HCT116 (cell line): ENCODE data around the gene RUBCN. TPM values are rescaled to one million over a fixed set of nuclear protein-coding genes. Genes with fewer than 3 reads are reported as not detected.
"Not testable (repeated sequence)": the region's sequence is repeated elsewhere in the genome, so short reads cannot be mapped to it uniquely, and the experiment has no call there.

Source experiments
- ATAC-seq: fragments of 200-7000 bp; cut with Tn5 transposase; 2 replicates; pipeline ENCODE4 v1.9.1; 2020; ENCODE audit warnings: mild to moderate bottlenecking, moderate library complexity
- BruUV-seq: library from RNA; stranded (reverse); fragments of 400-500 nt; replicated peaks from 2 replicates; lab custom pipeline; 2021; lab: Mats Ljungman, UMichigan
- CTCF ChIA-PET: fragments of 300-600 bp; sonication (Branson Sonifier 250); formaldehyde crosslinking; loops from one replicate; lab custom pipeline; 2021; ENCODE audit warnings: antibody characterized with exemption; lab: Charles Lee
- POLR2A ChIA-PET: fragments of 300-600, 350-600 bp; sonication (Branson Sonifier 250); formaldehyde crosslinking; loops from one replicate; lab custom pipeline; 2021; ENCODE audit warnings: antibody characterized with exemption; lab: Charles Lee
- RAD21 ChIA-PET, 2 experiments: fragments of 300-600 bp; sonication (Branson Sonifier 250); formaldehyde crosslinking; loops; one replicate each; lab custom pipeline; 2023; ENCODE audit warnings: low total read pairs in 2 of 2; ENCODE audit not compliant: uncharacterized antibody in 2 of 2, unreplicated experiment in 2 of 2, low non-redundant PET in 1 of 2; lab: Charles Lee
- DNase-seq: peaks from one replicate; pipeline ENCODE4 v3.0.0-alpha.2; 2010; ENCODE audit warnings: low read depth, low spot score
- H2AFZ ChIP-seq: fragments of 200-600 bp; shearing (Covaris generic), sonication (generic); 2 replicates; pipeline ENCODE4 v1.6.1; 2017; ENCODE audit warnings: low read depth, mixed run types, mixed read lengths, antibody characterized with exemption, low read length; ENCODE audit not compliant: poor library complexity, severe bottlenecking
- H3K27ac ChIP-seq: 2 replicates; pipeline ENCODE4 v1.5.1; 2012; ENCODE audit warnings: low read depth, low read length
- H3K27me3 ChIP-seq: fragments of 200-600 bp; sonication (generic); 2 replicates; pipeline ENCODE4 v1.6.1; 2016; ENCODE audit warnings: mixed run types, low read length, mixed read lengths; ENCODE audit not compliant: insufficient read depth
- H3K36me3 ChIP-seq, 2 experiments: fragments of 200-500 bp in 1 of 2; fragments of 200-600 bp in 1 of 2; sonication (Bioruptor generic) in 1 of 2; sonication (generic) in 1 of 2; 2 replicates each; pipeline versions ENCODE4 v1.5.1 to v1.6.1; 2014 to 2016; ENCODE audit warnings: low read length in 2 of 2, inconsistent platforms in 1 of 2, mixed read lengths in 1 of 2, mixed run types in 1 of 2; ENCODE audit not compliant: insufficient read depth in 2 of 2, control insufficient read depth in 1 of 2
- H3K4me1 ChIP-seq, 2 experiments: fragments of 200-600 bp in 1 of 2; sonication (generic) in 1 of 2; 2 replicates each; pipeline versions ENCODE4 v1.5.1 to v1.6.1; 2012 to 2017; ENCODE audit warnings: low read length in 2 of 2, inconsistent platforms in 1 of 2, mild to moderate bottlenecking in 1 of 2, mixed read lengths in 1 of 2, mixed run types in 1 of 2, moderate library complexity in 1 of 2; ENCODE audit not compliant: insufficient read depth in 2 of 2, control insufficient read depth in 1 of 2
- H3K4me2 ChIP-seq: fragments of 200-600 bp; sonication (generic); 2 replicates; pipeline ENCODE4 v1.6.1; 2017; ENCODE audit warnings: mixed run types, low read length, mixed read lengths
- H3K4me3 ChIP-seq, 2 experiments: fragments of 200-600 bp in 1 of 2; sonication (generic) in 1 of 2; replicated peaks in 1 of 2; 2 replicates each; pipeline ENCODE4 v1.5.1; 2011 to 2016; ENCODE audit warnings: low read length in 2 of 2, control low read depth in 1 of 2, low read depth in 1 of 2, mild to moderate bottlenecking in 1 of 2, mixed read lengths in 1 of 2, mixed run types in 1 of 2
- H3K79me2 ChIP-seq: fragments of 200-600 bp; sonication (generic); 2 replicates; pipeline ENCODE4 v1.6.1; 2017; ENCODE audit warnings: mild to moderate bottlenecking, mixed run types, low read length, moderate library complexity, mixed read lengths; ENCODE audit not compliant: insufficient read depth
- H3K9ac ChIP-seq: fragments of 200-600 bp; sonication (generic); 2 replicates; pipeline ENCODE4 v1.6.1; 2016; ENCODE audit warnings: low read length, mixed read lengths
- H3K9me2 ChIP-seq: fragments of 200-600 bp; sonication (generic), shearing (Covaris generic); 2 replicates; pipeline ENCODE4 v1.6.1; 2017; ENCODE audit warnings: mixed run types, mild to moderate bottlenecking, moderate library complexity; ENCODE audit not compliant: insufficient read depth
- H3K9me3 ChIP-seq, 2 experiments: fragments of 200-500 bp in 1 of 2; fragments of 200-600 bp in 1 of 2; sonication (Bioruptor generic) in 1 of 2; sonication (generic) in 1 of 2; 2 replicates each; pipeline ENCODE4 v1.6.1; 2014 to 2017; ENCODE audit warnings: low read length in 2 of 2, mixed read lengths in 2 of 2, inconsistent platforms in 1 of 2, low read depth in 1 of 2, mild to moderate bottlenecking in 1 of 2, mixed run types in 1 of 2, moderate library complexity in 1 of 2; ENCODE audit not compliant: control insufficient read depth in 1 of 2, insufficient read depth in 1 of 2
- H4K20me1 ChIP-seq: fragments of 200-600 bp; sonication (generic), shearing (Covaris generic); 2 replicates; pipeline ENCODE4 v1.6.1; 2017; ENCODE audit warnings: mixed run types, mild to moderate bottlenecking, moderate library complexity; ENCODE audit not compliant: insufficient read depth
- CBX3 ChIP-seq: IDR thresholded peaks from 2 replicates; pipeline ENCODE4 v1.6.1; 2012; ENCODE audit warnings: low read depth
- FOSL1 ChIP-seq: IDR thresholded peaks from 2 replicates; pipeline ENCODE4 v1.6.1; 2012; ENCODE audit warnings: low read depth
- REST ChIP-seq: IDR thresholded peaks from 2 replicates; pipeline ENCODE4 v1.6.1; 2012; ENCODE audit warnings: low read depth
- SIN3A ChIP-seq: IDR thresholded peaks from 2 replicates; pipeline ENCODE4 v1.6.1; 2012; ENCODE audit warnings: low read depth
- ZFX ChIP-seq: fragments of 450-650 bp; IDR thresholded peaks from 2 replicates; pipeline ENCODE4 v1.6.1; 2017
- intact Hi-C: fragments of 100-400 bp; cut with micrococcal nuclease; formaldehyde crosslinking; loops from 2 replicates; pipeline ENCODE4 v1.10.0; 2022
- total RNA-seq: library from RNA; stranded (reverse); gene quantifications from one replicate; pipeline ENCODE4 v1.2.1, GENCODE V29; 2021; ENCODE audit not compliant: unreplicated experiment

Gene RUBCN
- total RNA-seq, 1 experiment from 2014 or later, result 21.4 TPM

GRCh38 chr3:197728487-197728886, 8.2 kb downstream of the RUBCN start (continued):
- TF ChIP-seq REST (no peak), ZFX (no peak), FOSL1 (no peak)
- TF ChIP-seq, all 23 proteins: peak for 0

- H3K9me3 ChIP-seq, ATAC-seq, H3K9ac ChIP-seq, H3K4me3 ChIP-seq, intact Hi-C loops, H3K9me2 ChIP-seq, CTCF ChIA-PET, H3K27me3 ChIP-seq, DNase-seq, H3K27ac ChIP-seq, H3K36me3 ChIP-seq, RAD21 ChIA-PET, BruUV-seq, H2AFZ ChIP-seq, H4K20me1 ChIP-seq, H3K4me2 ChIP-seq: not testable (repeated sequence)
- peaks cover 0 to 13% of the 10 kb centered on the region in 2 experiments; a peak in 2 of 4 replicates for H3K4me1 ChIP-seq
- peaks cover 25% of the 10 kb centered on the region for H3K79me2 ChIP-seq
- POLR2A ChIA-PET, result interaction anchor here (1.2 to 1.5 kb wide), 3 partner anchors 9 to 13 kb away, joined by 3 to 4 read pairs (median 3); partner anchors contain the start of gene RUBCN
Observed at GRCh38 chr3:197727878-197728277, 8.8 kb downstream of the RUBCN start.

GRCh38 chr3:197722734-197723133, 14.0 kb downstream of the RUBCN start:
- BruUV-seq, result no TSS peak
- Histone ChIP-seq H3K9me3 (peaks cover 8 to 11% of the 10 kb centered on the region in 2 experiments; a peak in 3 of 4 replicates), H3K36me3 (peaks cover 0 to 4% of the 10 kb centered on the region in 2 experiments; a peak in 1 of 4 replicates), H3K4me1 (peaks cover 17 to 34% of the 10 kb centered on the region in 2 experiments), H3K27me3 (no peaks in the 10 kb centered on the region), H4K20me1 (no peaks in the 10 kb centered on the region), H3K79me2 (peaks cover 19% of the 10 kb centered on the region), H3K27ac (no peak overlapping the region), H3K4me3 (no peak overlapping the region), H3K9me2 (no peaks in the 10 kb centered on the region), H3K4me2 (no peak overlapping the region)
- DNase-seq, result no peak
- CTCF ChIA-PET, result no interaction called here
- intact Hi-C loops, result no loop called here
- ATAC-seq, result no peak
- POLR2A ChIA-PET, result no interaction called here
- RAD21 ChIA-PET, result no interaction called here
- TF ChIP-seq SIN3A, result no peak
- 0 out of 2 replicates have a peak, but pooled peaks have one; percentile 44 for TF ChIP-seq CBX3
- TF ChIP-seq, all 23 proteins: peak for 1
- no peak overlapping the region for H3K9ac ChIP-seq
- no peak overlapping the region for H2AFZ ChIP-seq
